Esophagus muscularis mucosa (tissue), 4 donors: ENCODE data around the gene RER1. TPM values are rescaled to one million over a fixed set of nuclear protein-coding genes. Genes with fewer than 3 reads are reported as not detected.

ENCODE experiments used
- DNase-seq: peaks from one replicate; pipeline ENCODE4 v3.0.0-alpha.2; 2017; ENCODE audit errors: extremely low spot score
- H3K27ac ChIP-seq, 4 donors: fragments of 200-600 bp; sonication (generic); replicated peaks in 1 of 4; 1 replicate in 3 of 4; 2 replicates in 1 of 4; pipeline ENCODE4 v1.5.1; 2016 to 2019; ENCODE audit warnings: mild to moderate bottlenecking in 1 of 4
- H3K27me3 ChIP-seq, 4 donors: fragments of 200-600 bp; sonication (generic); one replicate each; pipeline versions ENCODE4 v1.5.1 to v1.6.0; 2016 to 2019
- H3K36me3 ChIP-seq, 4 donors: fragments of 200-600 bp; sonication (generic); one replicate each; pipeline ENCODE4 v1.5.1; 2016 to 2019
- H3K4me1 ChIP-seq, 4 donors: fragments of 200-600 bp; sonication (generic); one replicate each; pipeline ENCODE4 v1.5.1; 2016 to 2019
- H3K4me3 ChIP-seq, 4 donors: fragments of 200-600 bp; sonication (generic); 1 replicate in 2 of 4; 2 replicates in 2 of 4; pipeline ENCODE4 v1.5.1; 2016 to 2019; ENCODE audit warnings: mild to moderate bottlenecking in 4 of 4, moderate library complexity in 1 of 4
- H3K9me3 ChIP-seq, 4 donors: fragments of 200-600 bp; sonication (generic); 1 replicate in 3 of 4; 2 replicates in 1 of 4; pipeline ENCODE4 v1.5.1; 2016 to 2019
- CTCF ChIP-seq, 3 experiments: fragments of 200-600 bp in 2 of 3; fragments of 450-650 bp in 1 of 3; sonication (generic) in 2 of 3; IDR thresholded peaks; one replicate each; pipeline ENCODE4 v1.5.1; 2017 to 2019; ENCODE audit warnings: antibody characterized with exemption in 3 of 3, mild to moderate bottlenecking in 2 of 3, moderate library complexity in 1 of 3
- EP300 ChIP-seq: sonication (generic); formaldehyde crosslinking; IDR thresholded peaks from one replicate; pipeline ENCODE4 v1.6.1; 2017; ENCODE audit warnings: antibody characterized with exemption
- POLR2A ChIP-seq: fragments of 450-650 bp; IDR thresholded peaks from one replicate; pipeline ENCODE4 v1.6.1; 2017; ENCODE audit warnings: antibody characterized with exemption, moderate library complexity, mild to moderate bottlenecking, low read depth
- POLR2AphosphoS5 ChIP-seq, 2 donors: sonication (generic); formaldehyde crosslinking; IDR thresholded peaks; one replicate each; pipeline ENCODE4 v1.6.1; 2017; ENCODE audit warnings: antibody characterized with exemption in 2 of 2
- WGBS: methylation state at CpG from one replicate; pipeline ENCODE4 v1.1.5; 2018; 5-methylcytosine and 5-hydroxymethylcytosine counted together
- intact Hi-C: fragments of 100-400 bp; cut with DNase I; formaldehyde crosslinking; loops from one replicate; pipeline ENCODE4 v1.15.1; 2023
- total RNA-seq, 4 donors: library from RNA; depleted of rRNA; stranded (reverse); fragments of >200 nt; gene quantifications; one replicate each; pipeline versions ENCODE4 v1.1.0 to v1.2.1, GENCODE V29; 2016

RER1 gene
- total RNA-seq, 4 donors from 2014 or later = 47.3 to 67.3 (median 56.4) TPM

DNA sequence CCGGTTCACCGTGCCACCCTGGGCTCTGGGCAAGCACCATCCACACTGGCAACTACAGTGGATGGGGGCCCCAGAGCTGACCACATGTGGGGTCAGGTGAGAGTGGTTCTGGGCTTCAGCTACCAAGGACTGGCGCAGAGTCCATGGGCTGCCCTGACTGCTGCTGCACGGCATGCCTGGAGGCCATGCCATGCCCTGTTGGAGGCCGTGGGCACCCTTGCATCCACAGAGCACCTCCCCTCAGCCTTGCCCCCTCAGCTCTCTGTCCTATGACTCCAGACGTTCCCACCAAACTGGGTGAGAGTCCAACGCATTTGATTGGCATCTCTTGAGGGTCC, 15.7 kb upstream of the RER1 start:
- TF ChIP-seq POLR2AphosphoS5 (IDR thresholded peaks at IDR 0.05) (no peak), EP300 (no peak), CTCF (IDR thresholded peaks at IDR 0.05) (no peak), POLR2A (no peak)
- H3K27me3 ChIP-seq = no peaks in the 10 kb centered on the region
- no peaks in the 10 kb centered on the region for H3K9me3 ChIP-seq
- DNase-seq = no peak
- peaks cover 0 to 24% (median 6%) of the 10 kb centered on the region in 4 donors for H3K36me3 ChIP-seq
- H3K27ac ChIP-seq = no peak overlapping the region
- H3K4me1 ChIP-seq = no peaks in the 10 kb centered on the region
- H3K4me3 ChIP-seq = no peak overlapping the region
- 91% methylated on average over 4 of the region's 7 CpGs for WGBS
- intact Hi-C loops = no loop called here

GRCh38 chr1:2376261-2376741, 15.3 kb upstream of the RER1 start:
- DNase-seq = no peak
- 92% methylated on average over 6 of the region's 23 CpGs for WGBS
- no peaks in the 10 kb centered on the region for H3K27me3 ChIP-seq
- H3K4me3 ChIP-seq = no peak overlapping the region
- peaks cover 0 to 20% (median 6%) of the 10 kb centered on the region in 4 donors for H3K36me3 ChIP-seq
- TF ChIP-seq POLR2AphosphoS5 (IDR thresholded peaks at IDR 0.05) = no peak
- no peak for TF ChIP-seq POLR2A
- TF ChIP-seq EP300 = no peak
- no peak for TF ChIP-seq CTCF (IDR thresholded peaks at IDR 0.05)
- peaks cover 3 to 4% (median 4%) of the 10 kb centered on the region in 4 donors for H3K4me1 ChIP-seq
- H3K9me3 ChIP-seq = no peaks in the 10 kb centered on the region
- intact Hi-C loops = no loop called here
- no peak overlapping the region for H3K27ac ChIP-seq

GRCh38 chr1:2376931-2377672, 14.5 kb upstream of the RER1 start:
- Histone ChIP-seq H3K27me3 (no peaks in the 10 kb centered on the region), H3K36me3 (peaks cover 0 to 12% (median 4%) of the 10 kb centered on the region in 4 donors), H3K4me1 (peaks cover 9 to 12% (median 12%) of the 10 kb centered on the region in 4 donors), H3K9me3 (no peaks in the 10 kb centered on the region), H3K4me3 (no peak overlapping the region), H3K27ac (no peak overlapping the region)
- intact Hi-C loops = no loop called here
- no peak for TF ChIP-seq EP300
- TF ChIP-seq POLR2AphosphoS5 (IDR thresholded peaks at IDR 0.05) = no peak
- TF ChIP-seq CTCF (IDR thresholded peaks at IDR 0.05) = no peak
- no peak for TF ChIP-seq POLR2A
- DNase-seq = no peak
- WGBS = 86% methylated on average over 22 of the region's 25 CpGs

GRCh38 chr1:2377751-2378440, 13.7 kb upstream of the RER1 start:
- TF ChIP-seq POLR2AphosphoS5 (IDR thresholded peaks at IDR 0.05) (no peak), EP300 (no peak), POLR2A (no peak), CTCF (IDR thresholded peaks at IDR 0.05) (no peak)
- no peaks in the 10 kb centered on the region for H3K27me3 ChIP-seq
- no peaks in the 10 kb centered on the region for H3K9me3 ChIP-seq
- no peak overlapping the region for H3K4me3 ChIP-seq
- H3K36me3 ChIP-seq = peaks cover 0 to 6% (median 2%) of the 10 kb centered on the region in 4 donors
- DNase-seq = no peak
- peaks cover 9 to 20% (median 15%) of the 10 kb centered on the region in 4 donors for H3K4me1 ChIP-seq
- 86% methylated on average over 9 of the region's 16 CpGs for WGBS
- intact Hi-C loops = no loop called here
- H3K27ac ChIP-seq = no peak overlapping the region
